Measurements from ENCODE around the gene TNFRSF1B. TPM values are rescaled to one million over a fixed set of nuclear protein-coding genes. Genes with fewer than 3 reads are reported as not detected.

The TNFRSF1B gene
- polyA plus RNA-seq, 1 donor from 2014 or later = not detected

GRCh38 chr1:12203216-12204007 lies 36.6 kb downstream of the TNFRSF1B start:
- H3K36me3 ChIP-seq (ENCODE audit: insufficient read depth, low read length) = no peaks in the 10 kb centered on the region
- TF ChIP-seq EZH2 (IDR thresholded peaks at IDR 0.05; ENCODE audit: borderline replicate concordance, insufficient read depth, low read length, poor library complexity, severe bottlenecking) (no peak), POLR2AphosphoS5 (IDR thresholded peaks at IDR 0.05) (no peak), EP300 (conservative IDR thresholded peaks at IDR 0.05; ENCODE audit: poor library complexity, severe bottlenecking) (no peak), TAF1 (IDR thresholded peaks at IDR 0.05; ENCODE audit: low read depth) (no peak), REST (IDR thresholded peaks at IDR 0.05; ENCODE audit: borderline replicate concordance) (no peak), RAD21 (conservative IDR thresholded peaks at IDR 0.05) (no peak), SMC3 (conservative IDR thresholded peaks at IDR 0.05; ENCODE audit: poor library complexity) (no peak), MXI1 (conservative IDR thresholded peaks at IDR 0.05; ENCODE audit: poor library complexity, severe bottlenecking) (no peak)
- TF ChIP-seq, protein P1, sequence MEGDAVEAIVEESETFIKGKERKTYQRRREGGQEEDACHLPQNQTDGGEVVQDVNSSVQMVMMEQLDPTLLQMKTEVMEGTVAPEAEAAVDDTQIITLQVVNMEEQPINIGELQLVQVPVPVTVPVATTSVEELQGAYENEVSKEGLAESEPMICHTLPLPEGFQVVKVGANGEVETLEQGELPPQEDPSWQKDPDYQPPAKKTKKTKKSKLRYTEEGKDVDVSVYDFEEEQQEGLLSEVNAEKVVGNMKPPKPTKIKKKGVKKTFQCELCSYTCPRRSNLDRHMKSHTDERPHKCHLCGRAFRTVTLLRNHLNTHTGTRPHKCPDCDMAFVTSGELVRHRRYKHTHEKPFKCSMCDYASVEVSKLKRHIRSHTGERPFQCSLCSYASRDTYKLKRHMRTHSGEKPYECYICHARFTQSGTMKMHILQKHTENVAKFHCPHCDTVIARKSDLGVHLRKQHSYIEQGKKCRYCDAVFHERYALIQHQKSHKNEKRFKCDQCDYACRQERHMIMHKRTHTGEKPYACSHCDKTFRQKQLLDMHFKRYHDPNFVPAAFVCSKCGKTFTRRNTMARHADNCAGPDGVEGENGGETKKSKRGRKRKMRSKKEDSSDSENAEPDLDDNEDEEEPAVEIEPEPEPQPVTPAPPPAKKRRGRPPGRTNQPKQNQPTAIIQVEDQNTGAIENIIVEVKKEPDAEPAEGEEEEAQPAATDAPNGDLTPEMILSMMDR (IDR thresholded peaks at IDR 0.05; ENCODE audit: poor library complexity, severe bottlenecking) = no peak
- H3K4me3 ChIP-seq (ENCODE audit: low read length) = no peak overlapping the region
- H3K27me3 ChIP-seq (ENCODE audit: insufficient read depth, low read depth, low read length) = no peaks in the 10 kb centered on the region
- H3K79me2 ChIP-seq (replicated peaks; ENCODE audit: insufficient read depth, low read length) = no peaks in the 10 kb centered on the region
- H2AFZ ChIP-seq (ENCODE audit: low read depth, low read length) = no peak overlapping the region
- no peak overlapping the region for H3K9ac ChIP-seq (ENCODE audit: low read length)
- H3K27ac ChIP-seq (ENCODE audit: low read length) = no peak overlapping the region
- H3K9me2 ChIP-seq (ENCODE audit: insufficient read depth, low read length) = no peaks in the 10 kb centered on the region
- no peaks in the 10 kb centered on the region for H4K20me1 ChIP-seq (ENCODE audit: insufficient read depth)
- no peaks in the 10 kb centered on the region for H3F3A ChIP-seq (ENCODE audit: insufficient read depth, low read length, poor library complexity, severe bottlenecking)
- no peaks in the 10 kb centered on the region for H3K9me3 ChIP-seq (ENCODE audit: low read length)
- no peak overlapping the region for H3K4me2 ChIP-seq (ENCODE audit: low read length)

DNA sequence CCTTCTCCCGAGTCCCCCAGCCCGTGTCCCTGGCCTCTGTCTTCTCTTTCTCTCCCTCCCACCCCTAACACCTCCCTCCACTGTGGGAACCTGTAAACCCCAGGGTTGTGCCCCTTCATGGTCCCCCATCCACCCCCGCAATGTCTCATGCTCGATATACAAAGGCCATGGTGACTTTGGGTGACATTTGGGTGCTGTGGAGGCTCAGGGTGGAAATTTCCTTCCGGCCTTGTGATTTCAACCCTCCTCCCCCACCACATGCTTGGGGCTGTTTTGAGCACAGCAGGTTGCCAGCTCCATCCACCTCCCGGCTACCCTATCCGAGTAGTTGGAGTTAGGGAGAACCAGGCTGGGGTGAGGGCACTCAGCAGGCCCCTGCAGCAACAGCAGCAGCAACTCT lies 37.3 kb downstream of the TNFRSF1B start:
- H2AFZ ChIP-seq (ENCODE audit: low read depth, low read length) = no peak overlapping the region
- H3K9me3 ChIP-seq (ENCODE audit: low read length) = no peaks in the 10 kb centered on the region
- no peaks in the 10 kb centered on the region for H3K9me2 ChIP-seq (ENCODE audit: insufficient read depth, low read length)
- H3K36me3 ChIP-seq (ENCODE audit: insufficient read depth, low read length) = no peaks in the 10 kb centered on the region
- H3K27me3 ChIP-seq (ENCODE audit: insufficient read depth, low read depth, low read length) = no peaks in the 10 kb centered on the region
- H3K4me2 ChIP-seq (ENCODE audit: low read length) = no peak overlapping the region
- H3K4me3 ChIP-seq (ENCODE audit: low read length) = no peak overlapping the region
- H3K79me2 ChIP-seq (replicated peaks; ENCODE audit: insufficient read depth, low read length) = no peaks in the 10 kb centered on the region
- H4K20me1 ChIP-seq (ENCODE audit: insufficient read depth) = no peaks in the 10 kb centered on the region
- no peak overlapping the region for H3K27ac ChIP-seq (ENCODE audit: low read length)
- no peak overlapping the region for H3K9ac ChIP-seq (ENCODE audit: low read length)
- no peaks in the 10 kb centered on the region for H3F3A ChIP-seq (ENCODE audit: insufficient read depth, low read length, poor library complexity, severe bottlenecking)
- TF ChIP-seq REST (IDR thresholded peaks at IDR 0.05; ENCODE audit: borderline replicate concordance) (no peak), TAF1 (IDR thresholded peaks at IDR 0.05; ENCODE audit: low read depth) (no peak), SMC3 (conservative IDR thresholded peaks at IDR 0.05; ENCODE audit: poor library complexity) (no peak), EZH2 (IDR thresholded peaks at IDR 0.05; ENCODE audit: borderline replicate concordance, insufficient read depth, low read length, poor library complexity, severe bottlenecking) (no peak), RAD21 (conservative IDR thresholded peaks at IDR 0.05) (no peak), EP300 (conservative IDR thresholded peaks at IDR 0.05; ENCODE audit: poor library complexity, severe bottlenecking) (no peak), MXI1 (conservative IDR thresholded peaks at IDR 0.05; ENCODE audit: poor library complexity, severe bottlenecking) (no peak), POLR2AphosphoS5 (IDR thresholded peaks at IDR 0.05) (no peak)
- TF ChIP-seq, protein P1 (IDR thresholded peaks at IDR 0.05; ENCODE audit: poor library complexity, severe bottlenecking) = no peak

All from neural cell (in vitro differentiated cells).